H1 (cell line): ENCODE data around the gene MAGI2. TPM values are rescaled to one million over a fixed set of nuclear protein-coding genes. Genes with fewer than 3 reads are reported as not detected.

ENCODE experiments used
- CTCF ChIA-PET: fragments of 300-600 bp; sonication (Branson Sonifier 250); formaldehyde crosslinking; loops from one replicate; lab custom pipeline; 2021; ENCODE audit not compliant: partially characterized antibody; lab: Charles Lee
- POLR2A ChIA-PET: fragments of 300-600 bp; sonication (Branson Sonifier 250); formaldehyde crosslinking; loops from one replicate; lab custom pipeline; 2021; ENCODE audit warnings: inconsistent platforms; ENCODE audit not compliant: partially characterized antibody; lab: Charles Lee
- DNase-seq, 2 experiments: peaks; one replicate each; pipeline versions ENCODE4 v3.0.0 to v3.0.0-alpha.2; 2010 to 2022; ENCODE audit warnings: low spot score in 2 of 2, low read depth in 1 of 2, mixed read lengths in 1 of 2
- FAIRE-seq: peaks from 2 replicates; lab custom pipeline; 2011; peaks lifted over from hg19 to GRCh38; lab: Jason Lieb, UNC
- H2AFZ ChIP-seq: 2 replicates; pipeline ENCODE4 v1.8.1; 2012; ENCODE audit warnings: low read length, inconsistent platforms
- H2AK5ac ChIP-seq: 2 replicates; pipeline ENCODE4 v1.6.1; 2013; ENCODE audit warnings: low read depth, low read length
- H2BK120ac ChIP-seq: replicated peaks from 2 replicates; pipeline ENCODE3; 2013; ENCODE audit warnings: low read depth, low read length, inconsistent platforms
- H2BK12ac ChIP-seq: 2 replicates; pipeline ENCODE4 v1.6.1; 2013; ENCODE audit warnings: low read depth, low read length
- H2BK15ac ChIP-seq: 2 replicates; pipeline ENCODE4 v1.6.1; 2013; ENCODE audit warnings: low read length
- H2BK20ac ChIP-seq: 2 replicates; pipeline ENCODE4 v1.6.1; 2013; ENCODE audit warnings: low read length
- H2BK5ac ChIP-seq: 2 replicates; pipeline ENCODE4 v1.6.1; 2013; ENCODE audit warnings: low read depth, low read length
- H3K14ac ChIP-seq: 2 replicates; pipeline ENCODE4 v1.6.1; 2013; ENCODE audit warnings: inconsistent platforms; ENCODE audit not compliant: insufficient read length
- H3K18ac ChIP-seq: 2 replicates; pipeline ENCODE4 v1.6.1; 2013; ENCODE audit warnings: low read length; ENCODE audit errors: extremely low read depth
- H3K23ac ChIP-seq: 2 replicates; pipeline ENCODE4 v1.6.1; 2013; ENCODE audit warnings: inconsistent platforms; ENCODE audit not compliant: insufficient read length
- H3K23me2 ChIP-seq: 2 replicates; pipeline ENCODE4 v1.6.1; 2013; ENCODE audit warnings: low read depth, low read length
- H3K27ac ChIP-seq: 2 replicates; pipeline ENCODE4 v1.6.1; 2011; ENCODE audit warnings: low read depth, low read length, inconsistent platforms
- H3K27me3 ChIP-seq, 4 experiments: replicated peaks in 1 of 4; 1 replicate in 1 of 4; 2 replicates in 3 of 4; pipeline versions ENCODE4 v1.6.1 to v1.8.1; 2011 to 2013; ENCODE audit warnings: low read length in 3 of 4, mild to moderate bottlenecking in 3 of 4, inconsistent platforms in 2 of 4, mixed read lengths in 2 of 4, moderate library complexity in 1 of 4; ENCODE audit not compliant: control insufficient read depth in 3 of 4, insufficient read depth in 3 of 4; ENCODE audit errors: extremely low read depth in 1 of 4
- H3K36me3 ChIP-seq, 4 experiments: 2 replicates each; pipeline versions ENCODE4 v1.6.1 to v1.8.1; 2011 to 2013; ENCODE audit warnings: mild to moderate bottlenecking in 4 of 4, low read length in 3 of 4, moderate library complexity in 2 of 4, control low read depth in 1 of 4, inconsistent platforms in 1 of 4; ENCODE audit not compliant: insufficient read depth in 4 of 4, control insufficient read depth in 2 of 4
- H3K4ac ChIP-seq: replicated peaks from 2 replicates; pipeline ENCODE3; 2013; ENCODE audit warnings: low read length, low read depth, mixed read lengths, inconsistent platforms; ENCODE audit not compliant: insufficient read length
- H3K4me1 ChIP-seq, 4 experiments: replicated peaks in 1 of 4; 1 replicate in 1 of 4; 2 replicates in 3 of 4; pipeline versions ENCODE4 v1.6.1 to v1.8.1; 2011 to 2013; ENCODE audit warnings: low read length in 3 of 4, inconsistent platforms in 2 of 4, mixed read lengths in 1 of 4; ENCODE audit not compliant: insufficient read depth in 4 of 4, control insufficient read depth in 3 of 4
- H3K4me2 ChIP-seq, 2 experiments: 2 replicates each; pipeline versions ENCODE4 v1.6.1 to v1.8.1; 2011 to 2013; ENCODE audit warnings: low read depth in 2 of 2, low read length in 2 of 2, control low read depth in 1 of 2, inconsistent platforms in 1 of 2, mild to moderate bottlenecking in 1 of 2; ENCODE audit not compliant: insufficient read depth in 1 of 2
- H3K4me3 ChIP-seq, 4 experiments: fragments of 200-600, 300-600 bp in 1 of 4; sonication (generic), shearing (Covaris generic), sonication (Bioruptor Twin) in 1 of 4; 2 replicates each; pipeline versions ENCODE4 v1.5.1 to v1.8.1; 2011 to 2016; ENCODE audit warnings: low read length in 4 of 4, low read depth in 3 of 4, control low read depth in 2 of 4, inconsistent platforms in 2 of 4, mild to moderate bottlenecking in 2 of 4, mixed read lengths in 1 of 4, moderate library complexity in 1 of 4; ENCODE audit not compliant: insufficient read depth in 2 of 4; ENCODE audit errors: extremely low read depth in 1 of 4
- H3K56ac ChIP-seq: replicated peaks from 2 replicates; pipeline ENCODE3; 2013; ENCODE audit warnings: low read depth, mild to moderate bottlenecking, mixed read lengths, low read length, inconsistent platforms; ENCODE audit not compliant: insufficient read length
- H3K79me1 ChIP-seq: 2 replicates; pipeline ENCODE4 v1.6.1; 2013; ENCODE audit warnings: low read depth, low read length, control low read depth
- H3K79me2 ChIP-seq, 2 experiments: 2 replicates each; pipeline versions ENCODE4 v1.6.1 to v1.8.1; 2012 to 2013; ENCODE audit warnings: low read length in 2 of 2, mild to moderate bottlenecking in 2 of 2, inconsistent platforms in 1 of 2; ENCODE audit not compliant: insufficient read depth in 2 of 2, control insufficient read depth in 1 of 2
- H3K9ac ChIP-seq, 4 experiments: replicated peaks in 1 of 4; 1 replicate in 1 of 4; 2 replicates in 3 of 4; pipeline versions ENCODE4 v1.6.1 to v1.8.1; 2011 to 2013; ENCODE audit warnings: low read depth in 3 of 4, low read length in 3 of 4, control low read depth in 2 of 4, mild to moderate bottlenecking in 2 of 4, moderate library complexity in 2 of 4, inconsistent platforms in 1 of 4; ENCODE audit errors: extremely low read depth in 1 of 4
- H3K9me3 ChIP-seq, 2 experiments: 2 replicates each; pipeline versions ENCODE4 v1.6.1 to v1.8.1; 2012 to 2013; ENCODE audit warnings: mild to moderate bottlenecking in 2 of 2, moderate library complexity in 2 of 2, control low read depth in 1 of 2, inconsistent platforms in 1 of 2, low read depth in 1 of 2, low read length in 1 of 2, mixed read lengths in 1 of 2; ENCODE audit not compliant: insufficient read depth in 2 of 2
- H4K20me1 ChIP-seq, 2 experiments: replicated peaks in 1 of 2; 2 replicates each; pipeline versions ENCODE3 to v1.8.1; 2011 to 2013; ENCODE audit warnings: inconsistent platforms in 2 of 2, low read length in 2 of 2, mild to moderate bottlenecking in 1 of 2; ENCODE audit not compliant: insufficient read depth in 2 of 2, control insufficient read depth in 1 of 2
- H4K5ac ChIP-seq: 2 replicates; pipeline ENCODE4 v1.6.1; 2013; ENCODE audit warnings: low read length, low read depth, mixed read lengths, inconsistent platforms; ENCODE audit not compliant: insufficient read length
- H4K8ac ChIP-seq: 2 replicates; pipeline ENCODE4 v1.8.0; 2013; ENCODE audit warnings: mild to moderate bottlenecking, moderate library complexity, low read length, inconsistent platforms; ENCODE audit not compliant: insufficient read depth; ENCODE audit errors: extremely low read depth
- H4K91ac ChIP-seq: replicated peaks from 2 replicates; pipeline ENCODE3; 2013; ENCODE audit warnings: low read length, mixed read lengths, inconsistent platforms; ENCODE audit not compliant: insufficient read length
- FOSL1 ChIP-seq: IDR thresholded peaks from 2 replicates; pipeline ENCODE4 v1.6.1; 2011; ENCODE audit warnings: mild to moderate bottlenecking, low read depth, low read length, moderate library complexity; ENCODE audit not compliant: insufficient read depth
- RXRA ChIP-seq: IDR thresholded peaks from 2 replicates; pipeline ENCODE4 v1.6.1; 2011; ENCODE audit warnings: low read depth, mild to moderate bottlenecking, low read length, moderate library complexity; ENCODE audit not compliant: insufficient read depth
- SP1 ChIP-seq: IDR thresholded peaks from 2 replicates; pipeline ENCODE4 v1.6.1; 2011; ENCODE audit warnings: low read depth, low read length
- SUZ12 ChIP-seq: fragments of 200-600 bp; sonication (generic); IDR thresholded peaks from 2 replicates; pipeline ENCODE4 v1.6.1; 2012; ENCODE audit warnings: mild to moderate bottlenecking, inconsistent platforms, low read length, moderate library complexity, mixed read lengths
- USF2 ChIP-seq: IDR thresholded peaks from 2 replicates; pipeline ENCODE4 v1.6.1; 2011; ENCODE audit warnings: low read length, improper control_type of control experiment
- WGBS, 2 experiments: shearing (Covaris generic) in 1 of 2; methylation state at CpG; one replicate each; pipeline versions ENCODE4 v1.1.6 to v1.1.7; 2013 to 2015; ENCODE audit warnings: low lambda C conversion rate in 2 of 2, mixed read lengths in 2 of 2, inconsistent platforms in 1 of 2, low coverage in 1 of 2, missing lambda C conversion rate in 1 of 2; ENCODE audit not compliant: insufficient replicate concordance in 2 of 2, insufficient coverage in 1 of 2, insufficient read length in 1 of 2; ENCODE audit errors: extremely low coverage in 1 of 2, missing lambda C conversion rate in 1 of 2; 5-methylcytosine and 5-hydroxymethylcytosine counted together
- polyA plus RNA-seq, 7 experiments: library from polyadenylated mRNA; depleted of rRNA in 3 of 7; stranded (reverse) in 5 of 7; unstranded in 2 of 7; fragments of >200 nt in 5 of 7; fragments of 200-250 nt in 2 of 7; gene quantifications; 1 replicate in 5 of 7; 2 replicates in 1 of 7; 4 replicates in 1 of 7; pipeline versions ENCODE4 v1.2.1 to v1.2.3, GENCODE V29; 2011 to 2013; ENCODE audit warnings: missing spikeins in 2 of 7, mixed read lengths in 2 of 7
- total RNA-seq: library from RNA; stranded (reverse); fragmentation: NEBNext Ultra II Directional; extraction: Animal tissue kit (Norgen Biotek cat#: 25700); gene quantifications from 2 replicates; pipeline ENCODE4 v1.2.1, GENCODE V29; 2021

The MAGI2 gene
- total and polyA plus RNA-seq, 2 of the 8 experiments (the other 6 are each of a cell fraction or from before 2014, with no cell fraction given) = 6.0 to 27.3 TPM

DNA sequence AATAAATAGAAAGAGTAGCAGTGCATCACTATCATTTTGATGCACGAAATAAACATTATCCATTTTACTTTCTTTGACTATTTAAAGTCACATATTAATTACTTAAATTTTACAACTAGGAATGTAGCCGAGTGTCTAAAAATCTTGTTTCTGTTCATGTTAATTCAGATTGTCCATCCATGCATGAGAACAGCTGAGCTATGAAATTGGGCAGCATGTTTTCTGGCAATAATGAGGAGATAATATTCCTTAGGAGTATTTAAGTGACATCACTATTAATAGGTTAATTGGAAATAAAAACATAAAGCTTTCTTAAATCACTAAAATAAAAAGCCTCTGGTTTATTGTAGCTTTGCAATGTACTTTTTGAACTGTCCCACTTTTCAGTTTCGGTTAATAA is 1361.1 kb downstream of the MAGI2 start:
- Histone ChIP-seq H3K14ac (no peak overlapping the region), H2BK120ac (no peak overlapping the region), H3K9ac (no peak overlapping the region), H2AFZ (no peak overlapping the region), H3K79me2 (no peaks in the 10 kb centered on the region), H3K56ac (no peak overlapping the region), H3K23me2 (no peaks in the 10 kb centered on the region), H3K79me1 (no peaks in the 10 kb centered on the region; the same call in 1 of the 2 replicates), H2BK5ac (no peak overlapping the region), H4K5ac (no peak overlapping the region), H3K4me1 (no peaks in the 10 kb centered on the region), H3K36me3 (no peaks in the 10 kb centered on the region), H2BK20ac (no peak overlapping the region), H2BK15ac (no peak overlapping the region), H3K27me3 (no peaks in the 10 kb centered on the region), H4K20me1 (no peaks in the 10 kb centered on the region), H3K4me2 (no peak overlapping the region), H4K8ac (no peak overlapping the region), H2AK5ac (no peak overlapping the region), H3K9me3 (no peaks in the 10 kb centered on the region), H3K18ac (no peak overlapping the region), H4K91ac (no peak overlapping the region), H3K4me3 (no peak overlapping the region), H2BK12ac (no peak overlapping the region)
- no peak for FAIRE-seq
- CTCF ChIA-PET = interaction anchor here (0.8 to 5.3 kb wide), 7 partner anchors 11 to 131 kb away, joined by 3 to 27 read pairs (median 10); no protein-coding TSS in a partner anchor
- POLR2A ChIA-PET = no interaction called here
- WGBS, 2 experiments = 88% methylated on average over 3 of the region's 3 CpGs; no CpG with 5 or more reads in 1 of the 2 experiments
- no peak for DNase-seq
- TF ChIP-seq SP1 = no peak
- TF ChIP-seq RXRA = no peak
- TF ChIP-seq USF2 = no peak
- no peak for TF ChIP-seq SUZ12
- TF ChIP-seq FOSL1 = no peak
- TF ChIP-seq, all 59 proteins: peak for 0
- no peak overlapping the region for H3K23ac ChIP-seq
- no peak overlapping the region for H3K4ac ChIP-seq
- no peak overlapping the region for H3K27ac ChIP-seq
